ENCODE results near the gene SLC36A2. TPM values are rescaled to one million over a fixed set of nuclear protein-coding genes. Genes with fewer than 3 reads are reported as not detected.
A peak's percentile ranks its signal among the peaks of the same experiment; 100 is the strongest.

SLC36A2 gene
- total RNA-seq, 1 experiment from 2014 or later = not detected

- Histone ChIP-seq H3K9ac (ENCODE audit: low read length) (no peak overlapping the region), H3F3A (ENCODE audit: low read length, unreplicated experiment) (no peaks in the 10 kb centered on the region), H3K9me3 (ENCODE audit: low read length) (no peaks in the 10 kb centered on the region), H3K36me3 (ENCODE audit: low read depth, low read length) (no peaks in the 10 kb centered on the region), H3K27ac (ENCODE audit: low read length) (no peak overlapping the region), H3K27me3 (ENCODE audit: low read length) (no peaks in the 10 kb centered on the region), H3K79me2 (ENCODE audit: low read length) (no peaks in the 10 kb centered on the region), H3K4me2 (ENCODE audit: low read length) (no peak overlapping the region), H3K4me3 (ENCODE audit: low read length) (no peak overlapping the region), H3K9me2 (replicated peaks; ENCODE audit: low read length) (no peaks in the 10 kb centered on the region), H3K4me1 (ENCODE audit: insufficient read depth, low read length) (peaks cover 35% of the 10 kb centered on the region), H2AFZ (ENCODE audit: low read length) (no peak overlapping the region), H4K20me1 (ENCODE audit: low read length) (no peaks in the 10 kb centered on the region)
- intact Hi-C loops (cut with micrococcal nuclease) = loop anchor here (10.0 kb wide), 1 partner anchor 451 kb away; no protein-coding TSS in a partner anchor
- ATAC-seq (no peak), DNase-seq (no peak)
- ChIA-PET POLR2A (ENCODE audit: unreplicated experiment) (no interaction called here), CTCF (no interaction called here)
- TF ChIP-seq EZH2phosphoT487 (IDR thresholded peaks at IDR 0.05; ENCODE audit: borderline replicate concordance, low read length) (no peak), EZH2 (IDR thresholded peaks at IDR 0.05; ENCODE audit: low read length, unreplicated experiment) (no peak), CTCF (conservative IDR thresholded peaks at IDR 0.05; ENCODE audit: low read depth, low read length) (no peak)
- no TSS peak for BruUV-seq (replicated peaks)
Measured at GRCh38 chr5:151293624-151294023, 53.7 kb downstream of the SLC36A2 start.

- H3K27me3 ChIP-seq (ENCODE audit: low read length) = no peaks in the 10 kb centered on the region
- H3K79me2 ChIP-seq (ENCODE audit: low read length) = no peaks in the 10 kb centered on the region
- no peaks in the 10 kb centered on the region for H3F3A ChIP-seq (ENCODE audit: low read length, unreplicated experiment)
- no peak overlapping the region for H3K4me3 ChIP-seq (ENCODE audit: low read length)
- ChIA-PET CTCF (interaction anchor here (0.6 to 2.0 kb wide), 7 partner anchors 10 to 331 kb away, joined by 3 to 11 read pairs (median 3); partner anchors contain the start of gene GM2A), POLR2A (ENCODE audit: unreplicated experiment) (interaction anchor here (0.6 kb wide), 1 partner anchor 17 kb away, joined by 3 read pairs; no protein-coding TSS in a partner anchor)
- intact Hi-C loops (cut with micrococcal nuclease) = loop anchor here (1.0 kb wide), 1 partner anchor 28 kb away; no protein-coding TSS in a partner anchor
- peaks cover 13% of the 10 kb centered on the region for H3K4me1 ChIP-seq (ENCODE audit: insufficient read depth, low read length)
- no TSS peak for BruUV-seq (replicated peaks)
- H3K27ac ChIP-seq (ENCODE audit: low read length) = peak overlapping the region; percentile 35; the same call in 1 of the 2 replicates
- H2AFZ ChIP-seq (ENCODE audit: low read length) = 0 out of 2 replicates have a peak overlapping the region, but pooled peaks have one; percentile 20
- H3K9me3 ChIP-seq (ENCODE audit: low read length) = no peaks in the 10 kb centered on the region
- no peaks in the 10 kb centered on the region for H3K36me3 ChIP-seq (ENCODE audit: low read depth, low read length)
- no peak overlapping the region for H3K9ac ChIP-seq (ENCODE audit: low read length)
- no peaks in the 10 kb centered on the region for H3K9me2 ChIP-seq (replicated peaks; ENCODE audit: low read length)
- DNase-seq (peak; percentile 84), ATAC-seq (peak; percentile 99)
- H3K4me2 ChIP-seq (ENCODE audit: low read length) = no peak overlapping the region
- no peaks in the 10 kb centered on the region for H4K20me1 ChIP-seq (ENCODE audit: low read length)
- no peak for TF ChIP-seq EZH2phosphoT487 (IDR thresholded peaks at IDR 0.05; ENCODE audit: borderline replicate concordance, low read length)
- TF ChIP-seq EZH2 (IDR thresholded peaks at IDR 0.05; ENCODE audit: low read length, unreplicated experiment) = no peak
- TF ChIP-seq CTCF (conservative IDR thresholded peaks at IDR 0.05; ENCODE audit: low read depth, low read length) = peak; percentile 77
Measured at GRCh38 chr5:151288180-151288579, 59.2 kb downstream of the SLC36A2 start.

- TF ChIP-seq EZH2 (IDR thresholded peaks at IDR 0.05; ENCODE audit: low read length, unreplicated experiment) = no peak
- no peak for TF ChIP-seq EZH2phosphoT487 (IDR thresholded peaks at IDR 0.05; ENCODE audit: borderline replicate concordance, low read length)
- no peak for TF ChIP-seq CTCF (conservative IDR thresholded peaks at IDR 0.05; ENCODE audit: low read depth, low read length)
- ChIA-PET CTCF (no interaction called here), POLR2A (ENCODE audit: unreplicated experiment) (no interaction called here)
- Histone ChIP-seq H2AFZ (ENCODE audit: low read length) (no peak overlapping the region), H3K4me3 (ENCODE audit: low read length) (no peak overlapping the region), H3K9me2 (replicated peaks; ENCODE audit: low read length) (no peaks in the 10 kb centered on the region), H3K9me3 (ENCODE audit: low read length) (no peaks in the 10 kb centered on the region), H3K9ac (ENCODE audit: low read length) (no peak overlapping the region), H3K27me3 (ENCODE audit: low read length) (no peaks in the 10 kb centered on the region), H3F3A (ENCODE audit: low read length, unreplicated experiment) (no peaks in the 10 kb centered on the region), H3K79me2 (ENCODE audit: low read length) (no peaks in the 10 kb centered on the region), H3K4me1 (ENCODE audit: insufficient read depth, low read length) (peaks cover 13% of the 10 kb centered on the region), H3K27ac (ENCODE audit: low read length) (no peak overlapping the region), H3K36me3 (ENCODE audit: low read depth, low read length) (no peaks in the 10 kb centered on the region), H3K4me2 (ENCODE audit: low read length) (no peak overlapping the region), H4K20me1 (ENCODE audit: low read length) (no peaks in the 10 kb centered on the region)
- intact Hi-C loops (cut with micrococcal nuclease) = no loop called here
- ATAC-seq = no peak
- BruUV-seq (replicated peaks) = no TSS peak
- no peak for DNase-seq
Measured at GRCh38 chr5:151286246-151286645, 61.1 kb downstream of the SLC36A2 start.
